Hematopoietic multipotent progenitor cell treated with erythropoietin and hydrocortisone succinate and interleukin-3 and kit ligand, for 6 days (in vitro differentiated cells): ENCODE data around the gene TADA2A.
"Not testable (repeated sequence)": the region's sequence is repeated elsewhere in the genome, so short reads cannot be mapped to it uniquely, and the experiment has no call there.

ENCODE experiments used
- DNase-seq: peaks from one replicate; pipeline ENCODE4 v3.0.0-alpha.2; 2015

TADA2A gene

GRCh38 chr17:37400505-37400904 lies 6.2 kb upstream of the TADA2A start:
- DNase-seq = no peak

GRCh38 chr17:37405522-37405921 lies 1.2 kb upstream of the TADA2A start:
- not testable (repeated sequence) for DNase-seq

- DNase-seq = peak; percentile 32
These were observed 591 bp upstream of the TADA2A start for GRCh38 chr17:37405955-37406634.

GRCh38 chr17:37408145-37408479 lies 1.4 kb downstream of the TADA2A start:
- not testable (repeated sequence) for DNase-seq

- no peak for DNase-seq
These were observed 3.7 kb downstream of the TADA2A start for GRCh38 chr17:37410357-37410756.

DNA sequence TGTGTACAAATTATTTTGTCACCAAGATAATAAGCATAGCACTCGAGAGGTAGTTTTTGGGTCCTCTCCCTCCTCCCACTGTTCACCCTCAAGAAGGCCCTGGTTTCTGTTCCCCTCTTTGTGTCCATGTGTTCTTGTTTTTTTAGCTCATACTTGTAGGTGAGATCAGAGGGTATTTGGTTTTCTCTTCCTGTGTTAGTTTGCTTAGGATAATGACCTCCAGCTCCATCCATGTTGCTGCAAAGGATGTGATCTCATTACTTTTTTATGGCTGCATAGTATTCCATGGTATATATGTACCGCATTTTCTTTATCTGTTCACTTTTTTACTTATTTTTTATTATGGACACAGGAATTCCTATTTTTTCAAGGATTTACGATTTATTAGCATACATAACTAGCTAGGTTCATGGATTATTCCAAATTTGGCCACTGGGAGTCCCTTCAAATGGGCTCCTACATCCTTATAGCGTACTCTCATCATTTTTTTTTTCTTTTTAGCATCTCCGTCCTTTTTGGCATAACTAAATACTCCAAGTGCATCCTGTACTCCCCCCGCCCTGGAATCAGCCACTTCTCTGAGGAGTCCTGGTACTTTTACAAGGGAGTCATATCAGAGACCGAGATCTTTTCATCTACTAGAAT lies 7.3 kb downstream of the TADA2A start:
- DNase-seq = peak; percentile 51

DNA sequence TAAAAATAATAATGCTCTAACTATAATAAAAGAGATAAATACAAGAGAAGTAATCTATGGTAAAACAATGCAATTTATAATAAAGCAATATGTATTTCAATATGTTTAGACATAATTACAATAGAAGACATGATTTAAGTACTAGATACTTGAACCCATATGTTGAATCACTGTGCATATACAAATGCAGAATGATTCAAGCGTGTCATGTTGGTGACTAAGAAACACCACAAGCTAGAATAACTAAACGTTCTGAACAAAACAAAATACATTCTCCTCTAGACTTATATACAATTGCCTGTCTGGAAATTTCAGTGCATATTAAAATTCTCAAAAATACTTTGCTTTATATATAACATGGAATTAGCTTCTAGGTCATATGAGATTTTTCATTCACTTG lies 11.2 kb downstream of the TADA2A start:
- no peak for DNase-seq

DNA sequence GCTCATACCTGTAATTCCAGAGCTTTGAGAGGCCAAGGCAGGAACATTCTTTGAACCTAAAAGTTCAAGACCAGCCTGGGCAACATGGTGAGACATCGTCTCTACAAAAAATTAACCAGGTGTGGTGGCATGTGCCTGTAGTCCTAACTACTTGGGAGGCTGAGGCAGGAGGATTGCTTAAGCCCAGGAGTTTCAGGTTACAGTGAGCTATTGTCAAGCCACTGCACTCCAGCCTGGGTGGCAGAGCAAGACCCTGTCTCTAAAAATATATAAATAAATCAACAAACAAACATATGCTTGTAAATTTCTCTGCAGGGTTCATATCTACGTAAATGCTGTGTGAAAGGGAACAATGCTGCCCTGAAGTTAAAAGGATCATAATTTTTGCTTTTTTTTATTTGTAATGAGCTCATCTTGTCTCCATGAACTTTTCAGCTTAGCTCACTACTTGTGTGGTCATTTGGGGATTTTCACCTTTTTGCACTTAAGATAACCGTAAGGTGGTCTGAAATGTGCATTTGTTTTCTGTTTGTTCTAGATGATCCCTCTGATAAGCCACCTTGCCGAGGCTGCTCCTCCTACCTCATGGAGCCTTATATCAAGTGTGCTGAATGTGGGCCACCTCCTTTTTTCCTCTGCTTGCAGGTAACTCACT lies 16.4 kb downstream of the TADA2A start:
- DNase-seq = no peak

DNA sequence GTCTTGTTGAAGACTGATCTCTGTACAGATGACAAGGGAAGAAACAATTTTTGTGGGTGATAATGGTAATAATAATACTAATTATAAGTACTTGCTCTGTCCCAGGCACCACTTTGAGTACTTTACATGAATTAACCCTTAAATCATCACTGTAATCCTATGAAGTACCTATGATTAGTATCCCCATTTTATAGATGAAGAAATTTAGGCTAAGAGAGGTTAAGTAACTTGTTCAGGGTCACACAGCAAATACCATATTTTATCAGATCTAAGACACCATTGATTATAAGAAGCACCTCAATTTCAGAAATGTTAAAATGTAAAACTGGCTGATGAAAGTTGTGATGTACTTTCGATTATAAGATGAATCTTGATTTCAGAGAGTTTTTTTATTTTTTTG lies 18.6 kb downstream of the TADA2A start:
- DNase-seq = no peak

- no peak for DNase-seq
These were observed 22.4 kb downstream of the TADA2A start for GRCh38 chr17:37429039-37429438.

GRCh38 chr17:37429453-37429852 lies 22.8 kb downstream of the TADA2A start:
- DNase-seq = no peak

DNA sequence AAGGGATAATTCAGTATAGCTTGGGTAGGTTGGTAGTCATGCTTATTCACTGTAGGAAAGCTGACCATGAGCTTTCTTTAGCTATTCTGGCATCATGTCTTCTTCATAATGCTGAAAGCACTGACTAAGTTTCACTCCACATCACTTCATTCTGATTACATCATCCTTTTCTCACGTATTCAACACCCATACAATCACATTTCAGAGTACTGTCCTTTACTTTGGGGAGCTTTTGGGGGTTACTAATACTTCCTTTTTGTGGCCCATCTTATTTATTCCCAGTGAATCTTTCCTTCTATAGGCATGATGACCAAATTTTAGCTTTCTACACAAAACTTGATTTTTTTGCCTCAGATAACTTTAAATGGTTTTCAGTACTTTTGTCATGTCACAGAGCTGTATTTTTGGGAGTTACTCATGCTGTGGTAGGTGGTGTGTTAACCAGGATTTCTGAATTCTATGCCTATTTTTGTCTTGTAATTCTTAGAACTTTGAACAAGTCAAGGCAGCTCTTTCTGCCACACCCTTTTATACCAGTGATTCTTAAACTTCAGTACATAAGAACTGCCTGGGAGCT lies 23.5 kb downstream of the TADA2A start:
- no peak for DNase-seq

DNA sequence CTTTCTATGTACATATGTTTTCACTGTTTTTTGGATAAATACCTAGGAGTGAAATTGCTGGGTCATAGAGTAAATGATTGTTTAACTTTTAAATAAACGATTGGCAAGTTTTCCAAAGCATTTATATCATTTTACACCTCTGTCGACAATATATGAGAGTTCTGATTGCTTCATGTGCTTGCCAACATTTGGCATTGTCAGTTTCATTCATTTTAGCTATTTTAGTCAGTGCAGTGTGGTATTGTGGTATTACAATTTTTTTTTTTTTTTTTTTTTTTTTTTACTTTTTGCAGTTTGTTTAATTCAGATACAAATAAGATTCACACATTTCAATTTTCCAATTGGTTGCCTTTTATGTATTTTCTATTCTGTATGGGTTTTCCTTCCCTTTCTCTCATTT lies 26.0 kb downstream of the TADA2A start:
- DNase-seq = no peak

DNA sequence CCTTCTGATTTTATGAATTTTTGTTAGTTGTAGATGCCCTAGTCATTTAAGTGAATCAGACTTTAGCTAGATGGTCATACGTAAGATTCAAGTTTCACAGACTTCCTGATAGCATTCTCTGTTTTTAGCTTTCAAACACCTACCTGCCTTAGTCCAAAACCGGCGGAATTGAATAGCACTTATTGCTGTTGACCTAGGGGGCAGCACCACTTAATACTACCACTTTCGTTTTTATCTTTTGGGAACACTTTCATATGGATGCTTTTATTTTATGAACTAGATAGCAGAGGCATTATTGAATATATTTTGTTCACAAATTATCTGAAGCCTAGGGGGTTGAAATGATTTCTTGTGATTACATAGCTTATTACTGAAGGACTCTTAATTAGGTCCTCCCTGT lies 31.5 kb downstream of the TADA2A start:
- DNase-seq = peak; percentile 42

- DNase-seq = no peak
These were observed 33.7 kb downstream of the TADA2A start for GRCh38 chr17:37440424-37440823.

DNA sequence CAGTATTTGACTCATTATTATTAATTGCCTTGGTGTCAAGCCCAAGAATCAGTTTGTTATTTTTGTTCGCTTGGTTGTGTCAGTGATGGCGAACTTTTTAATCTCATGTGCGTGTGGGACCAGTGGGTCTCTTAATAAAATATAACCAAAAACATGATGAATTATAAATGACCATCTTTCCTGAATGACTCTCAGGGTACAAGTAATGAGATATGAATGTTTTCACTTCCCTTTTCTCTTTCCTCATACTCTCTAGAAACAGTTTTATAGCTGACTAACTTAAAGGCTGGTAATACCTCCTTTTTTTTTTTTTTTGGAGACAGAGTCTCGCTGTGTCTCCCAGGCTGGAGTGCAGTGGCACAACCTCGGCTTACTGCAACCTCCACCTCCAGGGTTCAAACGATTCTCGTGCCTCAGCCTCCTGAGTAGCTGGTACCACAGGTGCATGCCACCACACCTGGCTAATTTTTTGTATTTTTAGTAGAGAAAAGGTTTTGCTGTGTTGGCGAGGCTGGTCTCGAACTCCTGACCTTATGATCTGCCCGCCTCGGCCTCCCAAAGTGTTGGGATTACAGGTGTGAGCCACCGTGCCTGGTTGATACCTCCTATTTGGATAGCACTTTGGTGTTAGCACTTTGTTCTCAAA lies 34.8 kb downstream of the TADA2A start:
- not testable (repeated sequence) for DNase-seq

DNA sequence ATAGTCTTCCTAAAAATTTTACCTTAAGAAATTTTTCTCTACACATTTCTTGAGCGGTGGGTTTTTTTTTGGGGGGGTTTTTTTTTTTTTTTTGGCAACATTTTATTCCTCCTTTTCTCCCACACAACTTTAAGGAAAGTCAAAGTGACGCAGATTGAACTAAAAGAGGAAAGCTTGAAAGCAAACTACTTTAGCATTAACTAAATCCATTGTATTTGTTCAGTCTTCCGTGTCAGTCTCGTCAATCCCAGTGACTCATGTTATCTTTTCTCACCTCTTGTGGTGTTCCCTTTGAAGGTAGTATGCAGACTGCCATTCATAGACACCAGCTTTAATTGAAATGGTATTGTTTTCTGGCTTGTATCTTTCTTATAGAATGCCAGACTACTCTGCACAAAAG lies 39.3 kb downstream of the TADA2A start:
- DNase-seq = no peak

DNA sequence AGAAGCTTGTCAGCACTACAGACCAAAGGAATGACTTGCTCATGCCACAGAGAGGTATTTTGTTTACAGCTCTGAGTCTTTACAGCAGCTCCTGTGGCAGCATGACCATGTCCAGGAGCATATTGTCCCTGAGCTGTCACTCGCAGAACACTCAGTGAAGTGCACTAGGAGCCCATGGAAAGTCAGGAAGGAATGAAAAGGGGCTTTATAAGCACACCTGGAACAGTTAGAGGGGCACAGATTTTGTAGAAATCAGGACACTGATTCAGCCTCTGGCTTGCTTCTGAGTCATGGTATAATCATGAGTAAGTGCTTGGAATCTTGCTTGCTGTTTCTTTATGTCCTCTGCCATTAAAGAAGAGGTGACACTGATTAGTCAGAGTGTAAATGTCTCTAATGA lies 41.0 kb downstream of the TADA2A start:
- no peak for DNase-seq

GRCh38 chr17:37450112-37450511 lies 43.4 kb downstream of the TADA2A start:
- no peak for DNase-seq

DNA sequence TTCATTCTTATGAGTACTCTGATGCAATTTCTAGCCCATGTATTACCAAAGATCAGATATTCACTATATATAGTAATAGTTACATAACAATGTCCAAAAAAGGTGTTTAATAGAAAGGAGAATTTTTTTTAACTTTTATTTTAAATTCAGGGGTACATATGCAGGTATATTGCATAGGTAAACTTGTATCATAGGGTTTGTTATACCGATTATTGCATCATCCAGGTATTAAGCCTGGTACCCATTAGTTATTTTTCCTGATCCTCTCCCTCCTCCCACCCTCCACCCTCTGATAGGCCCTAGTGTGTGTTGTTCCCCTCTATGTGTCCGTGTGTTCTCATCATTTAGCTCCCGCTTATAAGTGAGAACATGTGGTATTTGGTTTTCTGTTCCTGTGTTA lies 51.1 kb downstream of the TADA2A start:
- DNase-seq = not testable (repeated sequence)

DNA sequence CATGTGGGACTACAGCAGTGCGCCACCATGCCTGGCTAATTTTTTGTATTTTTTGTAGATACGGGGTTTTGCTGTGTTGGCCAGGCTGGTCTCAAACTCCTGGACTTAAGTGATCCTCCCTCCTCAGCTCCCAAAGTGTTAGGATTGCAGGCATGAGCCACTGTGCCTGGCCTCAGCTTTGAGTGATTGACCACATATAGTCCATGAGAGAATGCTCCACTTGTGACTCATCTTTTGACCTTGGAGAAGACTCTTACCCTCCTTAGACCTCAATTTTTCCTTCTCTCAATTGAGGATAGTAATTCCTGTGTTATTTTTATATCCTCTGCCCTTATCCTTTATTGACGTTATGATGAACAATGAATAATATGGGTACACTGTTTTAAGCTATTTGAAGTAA lies 52.1 kb downstream of the TADA2A start:
- DNase-seq = no peak

DNA sequence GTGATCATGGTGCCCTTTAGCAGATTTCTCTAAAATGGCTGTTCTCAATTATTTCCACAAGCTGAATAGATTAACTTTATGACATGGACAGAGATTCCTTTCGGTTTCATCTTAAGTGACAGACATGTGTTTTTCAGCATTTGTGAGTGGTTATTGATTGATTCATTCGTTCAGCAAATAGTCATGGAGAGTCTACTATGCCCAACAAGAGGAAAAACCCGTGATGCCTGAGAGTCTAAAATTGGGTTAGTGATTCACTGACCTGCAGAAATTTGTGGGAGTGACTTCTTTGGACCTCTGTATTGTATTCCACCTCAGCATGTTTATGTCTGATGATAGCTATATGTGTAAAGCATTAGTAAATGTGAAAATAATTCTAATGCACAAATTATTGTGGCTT lies 55.0 kb downstream of the TADA2A start:
- no peak for DNase-seq

DNA sequence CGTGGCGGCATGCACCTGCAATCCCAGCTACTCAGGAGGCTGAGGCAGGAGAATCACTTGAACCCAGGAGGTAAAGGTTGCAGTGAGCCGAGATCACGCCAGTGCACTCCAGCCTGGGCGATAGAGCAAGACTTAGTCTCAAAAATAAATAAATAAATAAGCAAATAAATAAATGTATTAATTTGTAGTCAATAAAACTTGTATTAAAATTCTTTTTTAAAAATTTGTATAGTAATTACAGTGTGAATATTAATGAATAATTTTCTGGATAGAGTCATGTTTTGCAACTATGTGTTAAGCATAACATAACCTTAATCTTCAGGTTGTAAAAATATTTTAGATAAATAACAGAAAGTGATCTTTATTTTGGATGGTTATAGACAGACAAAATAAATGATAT lies 55.8 kb downstream of the TADA2A start:
- DNase-seq = no peak

GRCh38 chr17:37463039-37463438 lies 56.4 kb downstream of the TADA2A start:
- DNase-seq = no peak
